ENCODE results near the gene TSPYL1. TPM values are rescaled to one million over a fixed set of nuclear protein-coding genes. Genes with fewer than 3 reads are reported as not detected.

Gene TSPYL1
- total RNA-seq, 1 donor from 2014 or later: 101 TPM

- Mint-ChIP-seq H3K27ac (no peak overlapping the region), H3K4me3 (ENCODE audit: low read depth) (no peak overlapping the region), H3K4me1 (ENCODE audit: low read depth) (no peaks in the 10 kb centered on the region), H3K9me3 (ENCODE audit: low read depth) (peaks cover 8% of the 10 kb centered on the region), H3K36me3 (ENCODE audit: insufficient read depth) (peaks cover 5% of the 10 kb centered on the region), H3K27me3 (no peaks in the 10 kb centered on the region)
- no peak for TF ChIP-seq CTCF (IDR thresholded peaks at IDR 0.05; ENCODE audit: unreplicated experiment)
- no peak for DNase-seq (ENCODE audit: low spot score, unreplicated experiment)
Measured at GRCh38 chr6:116298273-116298672, 18.5 kb upstream of the TSPYL1 start.

- Mint-ChIP-seq H3K36me3 (ENCODE audit: insufficient read depth) (no peaks in the 10 kb centered on the region), H3K4me3 (ENCODE audit: low read depth) (no peak overlapping the region), H3K27me3 (no peaks in the 10 kb centered on the region), H3K9me3 (ENCODE audit: low read depth) (no peaks in the 10 kb centered on the region), H3K4me1 (ENCODE audit: low read depth) (no peaks in the 10 kb centered on the region), H3K27ac (no peak overlapping the region)
- DNase-seq (ENCODE audit: low spot score, unreplicated experiment): no peak
- TF ChIP-seq CTCF (IDR thresholded peaks at IDR 0.05; ENCODE audit: unreplicated experiment): no peak
Measured at GRCh38 chr6:116292553-116292952, 12.8 kb upstream of the TSPYL1 start.

- no peak overlapping the region for H3K27ac Mint-ChIP-seq
Measured at GRCh38 chr6:116291701-116292396, 12.1 kb upstream of the TSPYL1 start.

GRCh38 chr6:116290799-116291198 is 11.1 kb upstream of the TSPYL1 start:
- DNase-seq (ENCODE audit: low spot score, unreplicated experiment): no peak
- no peaks in the 10 kb centered on the region for H3K4me1 Mint-ChIP-seq (ENCODE audit: low read depth)
- H3K9me3 Mint-ChIP-seq (ENCODE audit: low read depth): no peaks in the 10 kb centered on the region
- H3K4me3 Mint-ChIP-seq (ENCODE audit: low read depth): no peak overlapping the region
- H3K27ac Mint-ChIP-seq: no peak overlapping the region
- H3K36me3 Mint-ChIP-seq (ENCODE audit: insufficient read depth): no peaks in the 10 kb centered on the region
- H3K27me3 Mint-ChIP-seq: no peaks in the 10 kb centered on the region
- TF ChIP-seq CTCF (IDR thresholded peaks at IDR 0.05; ENCODE audit: unreplicated experiment): no peak

More at GRCh38 chr6:116291701-116292396, 12.1 kb upstream of the TSPYL1 start:
- H3K36me3 Mint-ChIP-seq (ENCODE audit: insufficient read depth): no peaks in the 10 kb centered on the region
- H3K9me3 Mint-ChIP-seq (ENCODE audit: low read depth): no peaks in the 10 kb centered on the region
- no peaks in the 10 kb centered on the region for H3K27me3 Mint-ChIP-seq
- no peak for TF ChIP-seq CTCF (IDR thresholded peaks at IDR 0.05; ENCODE audit: unreplicated experiment)
- no peak overlapping the region for H3K4me3 Mint-ChIP-seq (ENCODE audit: low read depth)
- DNase-seq (ENCODE audit: low spot score, unreplicated experiment): no peak
- H3K4me1 Mint-ChIP-seq (ENCODE audit: low read depth): no peaks in the 10 kb centered on the region

GRCh38 chr6:116289876-116290275 is 10.1 kb upstream of the TSPYL1 start:
- DNase-seq (ENCODE audit: low spot score, unreplicated experiment): no peak
- no peak overlapping the region for H3K27ac Mint-ChIP-seq
- no peak overlapping the region for H3K4me3 Mint-ChIP-seq (ENCODE audit: low read depth)
- H3K4me1 Mint-ChIP-seq (ENCODE audit: low read depth): no peaks in the 10 kb centered on the region
- H3K9me3 Mint-ChIP-seq (ENCODE audit: low read depth): no peaks in the 10 kb centered on the region
- H3K27me3 Mint-ChIP-seq: no peaks in the 10 kb centered on the region
- no peak for TF ChIP-seq CTCF (IDR thresholded peaks at IDR 0.05; ENCODE audit: unreplicated experiment)
- H3K36me3 Mint-ChIP-seq (ENCODE audit: insufficient read depth): no peaks in the 10 kb centered on the region
